CD4-positive, alpha-beta T cell (primary cell): ENCODE results near the gene EDEM3. TPM values are rescaled to one million over a fixed set of nuclear protein-coding genes. Genes with fewer than 3 reads are reported as not detected.

Experiments used
- ATAC-seq: fragments of 200-7000 bp; cut with Tn5 transposase; one replicate; pipeline ENCODE4 v1.10.0; 2022; ENCODE audit warnings: mild to moderate bottlenecking; ENCODE audit not compliant: poor library complexity
- CTCF ChIA-PET: fragments of 350-600 bp; sonication (Branson Sonifier 250); formaldehyde crosslinking; loops from one replicate; lab custom pipeline; 2021; ENCODE audit warnings: antibody characterized with exemption, inconsistent platforms; lab: Charles Lee
- POLR2A ChIA-PET: fragments of 350-600 bp; sonication (Branson Sonifier 250); formaldehyde crosslinking; loops from one replicate; lab custom pipeline; 2021; ENCODE audit warnings: antibody characterized with exemption, inconsistent platforms; lab: Charles Lee
- DNase-seq, 14 experiments: peaks; one replicate each; pipeline ENCODE4 v3.0.0-alpha.2; 2013 to 2020; ENCODE audit warnings: mixed read lengths in 2 of 14
- H3K27ac ChIP-seq, 2 donors: one replicate each; pipeline versions ENCODE4 v1.5.1 to v1.7.0; 2013; ENCODE audit warnings: low read length in 2 of 2, low read depth in 1 of 2, mild to moderate bottlenecking in 1 of 2
- H3K27me3 ChIP-seq, 2 experiments: 1 replicate in 1 of 2; 2 replicates in 1 of 2; pipeline versions ENCODE4 v1.6.1 to v1.7.0; 2013; ENCODE audit warnings: low read length in 2 of 2, control low read depth in 1 of 2, mild to moderate bottlenecking in 1 of 2, moderate library complexity in 1 of 2; ENCODE audit not compliant: insufficient read depth in 2 of 2, control insufficient read depth in 1 of 2
- H3K36me3 ChIP-seq: one replicate; pipeline ENCODE4 v1.6.1; 2013; ENCODE audit warnings: low read length, control low read depth; ENCODE audit not compliant: insufficient read depth
- H3K4me1 ChIP-seq: one replicate; pipeline ENCODE4 v1.6.1; 2013; ENCODE audit warnings: low read length, control low read depth; ENCODE audit not compliant: insufficient read depth
- H3K4me3 ChIP-seq: one replicate; pipeline ENCODE4 v1.5.1; 2013; ENCODE audit warnings: mild to moderate bottlenecking, low read length, moderate library complexity
- H3K9me3 ChIP-seq, 2 experiments: 1 replicate in 1 of 2; 2 replicates in 1 of 2; pipeline versions ENCODE4 v1.6.1 to v1.7.0; 2013; ENCODE audit warnings: low read length in 2 of 2, mild to moderate bottlenecking in 2 of 2, control low read depth in 1 of 2, moderate library complexity in 1 of 2; ENCODE audit not compliant: control insufficient read depth in 1 of 2, insufficient read depth in 1 of 2
- H3K27ac Mint-ChIP-seq: one replicate; pipeline ENCODE4 v1.8.0; 2020; ENCODE audit warnings: mixed read lengths
- H3K27me3 Mint-ChIP-seq: one replicate; pipeline ENCODE4 v1.8.0; 2021; ENCODE audit warnings: mixed read lengths
- H3K36me3 Mint-ChIP-seq: one replicate; pipeline ENCODE4 v1.8.0; 2021; ENCODE audit warnings: low read depth, mixed read lengths
- H3K4me1 Mint-ChIP-seq: one replicate; pipeline ENCODE4 v1.8.0; 2021; ENCODE audit warnings: low read depth, mixed read lengths
- H3K4me3 Mint-ChIP-seq: one replicate; pipeline ENCODE4 v1.8.0; 2020; ENCODE audit warnings: mild to moderate bottlenecking, mixed read lengths
- H3K9me3 Mint-ChIP-seq: one replicate; pipeline ENCODE4 v1.8.0; 2020; ENCODE audit warnings: mixed read lengths
- CTCF ChIP-seq: fragments of 200-600 bp; IDR thresholded peaks from one replicate; pipeline ENCODE4 v1.8.0; 2022; ENCODE audit warnings: antibody characterized with exemption, mild to moderate bottlenecking
- intact Hi-C, 2 experiments: fragments of 100-400 bp; cut with DNase I in 1 of 2; cut with micrococcal nuclease in 1 of 2; formaldehyde crosslinking; loops; one replicate each; pipeline versions ENCODE4 v1.15.1 to v1.9.0; 2023 to 2025; cut with DNase I, micrococcal nuclease
- total RNA-seq, 174 experiments: library from RNA in 2 of 174; stranded (reverse) in 2 of 174; gene quantifications; one replicate each; pipeline ENCODE4 v1.2.3 and lab custom pipeline; 2021 to 2026

Gene EDEM3
- total RNA-seq, 2 experiments from 2014 or later = 19.9 to 20.0 TPM

GRCh38 chr1:184734980-184735379 is 19.7 kb downstream of the EDEM3 start:
- peaks cover 54% of the 10 kb centered on the region for H3K36me3 ChIP-seq
- no peak overlapping the region for H3K27ac Mint-ChIP-seq
- intact Hi-C loops = loop anchor here in 1 of 2 experiments (2.0 to 5.0 kb wide), 2 partner anchors 28 to 1103 kb away; no protein-coding TSS in a partner anchor
- H3K4me1 ChIP-seq = no peaks in the 10 kb centered on the region
- ChIA-PET CTCF (interaction anchor here (0.6 kb wide), 1 partner anchor 342 kb away, joined by 3 read pairs; no protein-coding TSS in a partner anchor), POLR2A (interaction anchor here (1.4 to 2.3 kb wide), 3 partner anchors 8 to 20 kb away, joined by 5 to 7 read pairs (median 6); partner anchors contain the start of gene EDEM3)
- peaks cover 34% of the 10 kb centered on the region for H3K4me1 Mint-ChIP-seq
- ATAC-seq (no peak), DNase-seq (no peak)
- no peaks in the 10 kb centered on the region for H3K27me3 ChIP-seq
- no peak overlapping the region for H3K4me3 Mint-ChIP-seq
- no peaks in the 10 kb centered on the region for H3K9me3 ChIP-seq
- H3K27ac ChIP-seq = no peak overlapping the region
- H3K4me3 ChIP-seq = no peak overlapping the region
- H3K9me3 Mint-ChIP-seq = no peaks in the 10 kb centered on the region
- TF ChIP-seq CTCF = no peak
- H3K36me3 Mint-ChIP-seq = peaks cover 77% of the 10 kb centered on the region
- H3K27me3 Mint-ChIP-seq = no peaks in the 10 kb centered on the region

- no peak for TF ChIP-seq CTCF
- intact Hi-C loops = no loop called here
- H3K9me3 Mint-ChIP-seq = no peaks in the 10 kb centered on the region
- ATAC-seq (no peak), DNase-seq (no peak)
- H3K36me3 Mint-ChIP-seq = peaks cover 88% of the 10 kb centered on the region
- H3K4me3 Mint-ChIP-seq = no peak overlapping the region
- Histone ChIP-seq H3K9me3 (no peaks in the 10 kb centered on the region), H3K36me3 (peaks cover 65% of the 10 kb centered on the region), H3K4me1 (no peaks in the 10 kb centered on the region), H3K4me3 (no peak overlapping the region), H3K27ac (no peak overlapping the region), H3K27me3 (no peaks in the 10 kb centered on the region)
- no peak overlapping the region for H3K27ac Mint-ChIP-seq
- POLR2A ChIA-PET = interaction anchor here (1.6 kb wide), 1 partner anchor 30 kb away, joined by 4 read pairs; the partner anchor contains the start of gene EDEM3
- no peaks in the 10 kb centered on the region for H3K27me3 Mint-ChIP-seq
- CTCF ChIA-PET = interaction anchor here (0.6 kb wide), 1 partner anchor 41 kb away, joined by 4 read pairs; no protein-coding TSS in a partner anchor
- peaks cover 25% of the 10 kb centered on the region for H3K4me1 Mint-ChIP-seq
These were observed 29.8 kb downstream of the EDEM3 start for GRCh38 chr1:184724843-184725242.

DNA sequence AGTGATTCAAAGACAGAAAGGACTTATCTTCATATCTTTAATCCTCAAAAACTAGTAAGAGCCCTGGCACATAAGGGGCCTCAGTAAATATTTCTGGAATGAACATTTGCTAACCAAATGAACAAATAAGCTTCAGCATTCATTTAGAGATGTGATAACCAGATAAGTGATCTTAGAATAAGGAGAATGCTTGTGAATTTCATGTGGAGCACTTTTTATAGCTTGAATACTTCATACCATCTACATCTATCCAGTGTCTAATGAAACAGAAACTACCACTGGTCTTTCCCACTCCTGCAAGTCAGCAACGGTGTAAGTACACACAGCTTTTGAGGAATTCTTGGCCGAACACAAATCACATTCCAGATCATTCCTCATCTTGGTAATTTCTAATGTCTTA is 38.5 kb downstream of the EDEM3 start:
- CTCF ChIA-PET = no interaction called here

More for the DNA sequence above, 38.5 kb downstream of the EDEM3 start:
- Mint-ChIP-seq H3K4me1 (no peaks in the 10 kb centered on the region), H3K27me3 (no peaks in the 10 kb centered on the region), H3K4me3 (no peak overlapping the region), H3K36me3 (peaks cover 86% of the 10 kb centered on the region), H3K9me3 (no peaks in the 10 kb centered on the region), H3K27ac (no peak overlapping the region)
- intact Hi-C loops = loop anchor here in 1 of 2 experiments (10.0 kb wide), 1 partner anchor 1639 kb away; no protein-coding TSS in a partner anchor
- Histone ChIP-seq H3K4me1 (no peaks in the 10 kb centered on the region), H3K9me3 (no peaks in the 10 kb centered on the region), H3K36me3 (peaks cover 97% of the 10 kb centered on the region), H3K27me3 (no peaks in the 10 kb centered on the region), H3K27ac (no peak overlapping the region), H3K4me3 (no peak overlapping the region)
- DNase-seq = no peak
- POLR2A ChIA-PET = no interaction called here
- ATAC-seq = no peak
- TF ChIP-seq CTCF = no peak
